DMS153 treated with DMSO at 0.1 percent for 48 hours (cell line): ENCODE data around the gene PCDHGB7.
"Not testable (repeated sequence)": the region's sequence is repeated elsewhere in the genome, so short reads cannot be mapped to it uniquely, and the experiment has no call there.

Source experiments
- DNase-seq: peaks from one replicate; lab custom pipeline; 2025; ENCODE audit not compliant: unreplicated experiment; lab: John Stamatoyannopoulos, UW

The PCDHGB7 gene

DNA sequence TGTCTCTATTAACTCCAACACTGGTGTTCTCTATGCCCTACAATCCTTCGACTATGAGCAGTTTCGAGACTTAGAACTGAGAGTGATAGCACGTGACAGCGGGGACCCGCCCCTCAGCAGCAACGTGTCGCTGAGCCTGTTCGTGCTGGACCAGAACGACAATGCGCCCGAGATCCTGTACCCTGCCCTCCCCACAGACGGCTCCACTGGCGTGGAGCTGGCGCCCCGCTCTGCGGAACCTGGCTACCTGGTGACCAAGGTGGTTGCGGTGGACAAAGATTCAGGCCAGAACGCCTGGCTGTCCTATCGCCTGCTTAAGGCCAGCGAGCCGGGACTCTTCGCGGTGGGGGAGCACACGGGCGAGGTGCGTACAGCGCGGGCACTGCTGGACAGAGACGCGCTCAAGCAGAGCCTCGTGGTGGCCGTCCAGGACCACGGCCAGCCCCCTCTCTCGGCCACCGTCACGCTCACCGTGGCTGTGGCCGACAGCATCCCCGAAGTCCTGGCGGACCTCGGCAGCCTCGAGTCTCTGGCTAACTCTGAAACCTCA lies 5.3 kb downstream of the PCDHGB7 start:
- DNase-seq: no peak

DNA sequence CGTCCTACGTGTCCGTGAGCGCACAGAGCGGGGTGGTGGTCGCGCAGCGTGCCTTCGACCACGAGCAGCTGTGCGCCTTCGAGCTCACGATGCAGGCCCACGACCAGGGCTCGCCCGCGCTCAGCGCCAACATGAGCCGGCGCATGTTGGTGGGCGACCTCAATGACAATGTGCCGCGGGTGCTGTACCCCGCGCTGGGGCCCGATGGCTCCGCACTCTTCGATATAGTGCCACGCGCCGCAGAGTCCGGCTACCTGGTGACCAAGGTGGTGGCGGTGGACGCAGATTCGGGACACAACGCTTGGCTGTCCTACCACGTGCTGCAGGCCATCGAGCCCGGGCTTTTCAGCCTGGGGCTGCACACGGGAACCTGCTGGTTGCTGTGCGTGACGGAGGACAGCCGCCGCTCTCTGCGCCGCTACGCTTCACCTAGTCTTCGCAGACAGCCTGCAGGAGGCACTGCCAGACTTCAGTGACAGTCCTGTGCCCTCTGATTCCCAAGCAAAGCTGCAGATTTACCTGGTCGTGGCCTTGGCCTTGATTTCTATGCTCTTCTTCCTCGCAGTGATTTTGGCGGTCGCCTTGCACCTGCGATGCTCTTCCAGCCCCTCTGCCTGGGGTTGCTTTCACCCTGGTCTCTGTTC lies 10.4 kb downstream of the PCDHGB7 start:
- no peak for DNase-seq

DNA sequence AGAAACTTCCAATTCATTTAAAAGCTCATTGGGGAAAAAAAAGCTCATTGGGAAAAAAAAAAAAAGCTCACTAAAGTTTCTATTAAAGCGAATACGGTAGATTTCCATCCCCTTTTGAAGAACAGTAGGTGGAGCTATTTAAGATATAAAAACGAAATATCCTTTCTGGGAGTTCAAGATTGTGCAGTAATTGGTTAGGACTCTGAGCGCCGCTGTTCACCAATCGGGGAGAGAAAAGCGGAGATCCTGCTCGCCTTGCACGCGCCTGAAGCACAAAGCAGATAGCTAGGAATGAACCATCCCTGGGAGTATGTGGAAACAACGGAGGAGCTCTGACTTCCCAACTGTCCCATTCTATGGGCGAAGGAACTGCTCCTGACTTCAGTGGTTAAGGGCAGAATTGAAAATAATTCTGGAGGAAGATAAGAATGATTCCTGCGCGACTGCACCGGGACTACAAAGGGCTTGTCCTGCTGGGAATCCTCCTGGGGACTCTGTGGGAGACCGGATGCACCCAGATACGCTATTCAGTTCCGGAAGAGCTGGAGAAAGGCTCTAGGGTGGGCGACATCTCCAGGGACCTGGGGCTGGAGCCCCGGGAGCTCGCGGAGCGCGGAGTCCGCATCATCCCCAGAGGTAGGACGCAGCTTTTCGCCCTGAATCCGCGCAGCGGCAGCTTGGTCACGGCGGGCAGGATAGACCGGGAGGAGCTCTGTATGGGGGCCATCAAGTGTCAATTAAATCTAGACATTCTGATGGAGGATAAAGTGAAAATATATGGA lies 13.0 kb downstream of the PCDHGB7 start, which contains the start of gene PCDHGA12:
TSS of gene PCDHGA12 (plus strand) at position 176 of the 782 bp plus-strand sequence. CDS start at position 429, 253 bp downstream.
- no peak for DNase-seq

DNA sequence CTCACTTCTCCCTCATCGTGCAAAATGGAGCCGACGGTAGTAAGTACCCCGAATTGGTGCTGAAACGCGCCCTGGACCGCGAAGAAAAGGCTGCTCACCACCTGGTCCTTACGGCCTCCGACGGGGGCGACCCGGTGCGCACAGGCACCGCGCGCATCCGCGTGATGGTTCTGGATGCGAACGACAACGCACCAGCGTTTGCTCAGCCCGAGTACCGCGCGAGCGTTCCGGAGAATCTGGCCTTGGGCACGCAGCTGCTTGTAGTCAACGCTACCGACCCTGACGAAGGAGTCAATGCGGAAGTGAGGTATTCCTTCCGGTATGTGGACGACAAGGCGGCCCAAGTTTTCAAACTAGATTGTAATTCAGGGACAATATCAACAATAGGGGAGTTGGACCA lies 13.8 kb downstream of the PCDHGB7 start:
- no peak for DNase-seq

DNA sequence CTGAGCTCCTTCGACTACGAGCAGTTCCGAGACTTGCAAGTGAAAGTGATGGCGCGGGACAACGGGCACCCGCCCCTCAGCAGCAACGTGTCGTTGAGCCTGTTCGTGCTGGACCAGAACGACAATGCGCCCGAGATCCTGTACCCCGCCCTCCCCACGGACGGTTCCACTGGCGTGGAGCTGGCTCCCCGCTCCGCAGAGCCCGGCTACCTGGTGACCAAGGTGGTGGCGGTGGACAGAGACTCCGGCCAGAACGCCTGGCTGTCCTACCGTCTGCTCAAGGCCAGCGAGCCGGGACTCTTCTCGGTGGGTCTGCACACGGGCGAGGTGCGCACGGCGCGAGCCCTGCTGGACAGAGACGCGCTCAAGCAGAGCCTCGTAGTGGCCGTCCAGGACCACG lies 14.8 kb downstream of the PCDHGB7 start:
- DNase-seq: not testable (repeated sequence)

DNA sequence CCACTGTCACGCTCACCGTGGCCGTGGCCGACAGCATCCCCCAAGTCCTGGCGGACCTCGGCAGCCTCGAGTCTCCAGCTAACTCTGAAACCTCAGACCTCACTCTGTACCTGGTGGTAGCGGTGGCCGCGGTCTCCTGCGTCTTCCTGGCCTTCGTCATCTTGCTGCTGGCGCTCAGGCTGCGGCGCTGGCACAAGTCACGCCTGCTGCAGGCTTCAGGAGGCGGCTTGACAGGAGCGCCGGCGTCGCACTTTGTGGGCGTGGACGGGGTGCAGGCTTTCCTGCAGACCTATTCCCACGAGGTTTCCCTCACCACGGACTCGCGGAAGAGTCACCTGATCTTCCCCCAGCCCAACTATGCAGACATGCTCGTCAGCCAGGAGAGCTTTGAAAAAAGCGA lies 15.2 kb downstream of the PCDHGB7 start:
- not testable (repeated sequence) for DNase-seq

DNA sequence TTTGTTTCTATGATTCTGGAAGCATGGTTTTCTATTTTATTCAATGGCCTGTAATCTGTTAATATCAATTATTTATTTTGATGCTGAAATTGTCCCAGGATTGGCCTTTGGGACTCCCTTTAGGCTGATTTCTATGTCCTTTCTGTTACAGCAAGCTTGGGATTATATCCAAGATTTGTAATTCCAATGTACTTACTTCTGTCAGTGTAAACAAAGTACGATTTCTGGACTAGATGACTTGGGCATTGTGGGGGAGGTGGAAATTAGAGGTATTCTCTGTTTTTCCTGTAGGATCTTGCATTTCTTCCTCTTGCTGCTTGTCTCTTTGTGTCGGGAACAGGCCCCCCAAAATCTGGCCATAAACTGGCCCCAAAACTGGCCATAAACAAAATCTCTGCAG lies 16.5 kb downstream of the PCDHGB7 start:
- DNase-seq: no peak

DNA sequence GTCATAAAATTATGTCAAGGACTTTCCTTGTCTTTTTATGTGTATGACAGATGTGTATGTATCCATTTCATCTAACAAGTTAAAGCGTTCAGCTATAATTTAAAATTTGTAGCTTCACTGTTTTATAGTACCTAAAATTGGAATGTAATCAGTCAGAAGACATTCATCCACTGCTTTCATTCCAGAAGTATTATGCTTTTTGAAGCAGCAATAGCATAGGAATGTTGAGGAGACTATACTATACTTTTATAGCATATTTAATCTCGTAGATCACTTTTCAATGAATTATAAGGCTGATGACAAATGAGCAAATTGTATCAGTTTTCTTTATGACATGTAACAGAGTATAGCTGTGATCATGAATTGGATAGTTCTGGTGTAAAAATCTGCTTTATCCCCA lies 19.7 kb downstream of the PCDHGB7 start:
- no peak for DNase-seq

DNA sequence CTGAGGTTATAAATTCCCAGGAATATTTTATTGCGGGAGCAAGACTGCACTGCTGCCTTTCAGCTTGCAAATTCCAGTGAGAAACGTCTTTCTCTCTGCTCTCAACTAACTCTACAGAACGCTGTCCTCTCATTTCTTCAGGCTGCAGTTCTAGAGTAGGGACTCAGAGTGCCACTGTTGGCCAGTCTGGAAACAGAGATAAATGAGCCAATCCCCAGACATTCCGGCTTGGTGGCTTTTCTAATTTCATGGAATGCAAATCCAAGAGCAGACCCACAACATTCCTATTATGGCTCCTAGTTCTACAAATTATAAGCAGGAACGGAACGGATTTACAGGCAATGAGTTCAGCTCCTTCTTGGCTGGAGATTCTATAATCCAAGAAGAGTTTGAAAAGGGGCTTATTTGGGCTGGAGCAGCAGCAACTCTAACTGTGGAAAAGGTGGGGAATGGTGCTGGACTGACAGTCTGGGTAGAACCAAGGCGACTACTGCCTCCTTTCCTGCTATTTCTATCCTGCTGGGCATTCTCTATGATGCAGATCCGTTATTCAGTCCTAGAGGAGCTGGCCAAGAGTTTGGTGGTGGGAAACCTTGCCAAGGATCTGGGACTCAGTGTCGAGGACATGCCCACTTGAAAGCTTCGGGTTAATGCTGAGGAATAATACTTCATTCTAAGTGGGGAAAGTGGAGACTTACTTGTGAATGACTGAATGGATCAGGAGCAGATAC lies 22.1 kb downstream of the PCDHGB7 start:
- DNase-seq: no peak

DNA sequence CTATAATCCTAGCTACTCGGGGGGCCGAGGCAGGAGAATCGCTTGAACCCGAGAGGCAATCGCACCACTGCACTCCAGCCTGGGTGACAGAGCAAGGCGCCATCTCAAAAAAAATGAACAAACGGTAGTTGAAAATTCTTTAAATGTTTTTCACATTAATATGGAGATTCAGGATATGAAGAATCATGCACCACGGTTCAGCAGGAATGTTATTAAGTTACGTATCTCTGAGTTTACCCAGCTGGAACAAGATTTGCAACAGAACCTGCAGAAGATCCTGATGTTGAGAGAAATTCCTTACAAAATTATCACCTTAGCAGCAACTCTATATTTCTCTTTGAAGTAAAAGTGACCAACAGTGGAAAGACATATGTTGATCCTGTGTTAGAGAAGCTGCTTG lies 22.9 kb downstream of the PCDHGB7 start:
- DNase-seq: no peak

DNA sequence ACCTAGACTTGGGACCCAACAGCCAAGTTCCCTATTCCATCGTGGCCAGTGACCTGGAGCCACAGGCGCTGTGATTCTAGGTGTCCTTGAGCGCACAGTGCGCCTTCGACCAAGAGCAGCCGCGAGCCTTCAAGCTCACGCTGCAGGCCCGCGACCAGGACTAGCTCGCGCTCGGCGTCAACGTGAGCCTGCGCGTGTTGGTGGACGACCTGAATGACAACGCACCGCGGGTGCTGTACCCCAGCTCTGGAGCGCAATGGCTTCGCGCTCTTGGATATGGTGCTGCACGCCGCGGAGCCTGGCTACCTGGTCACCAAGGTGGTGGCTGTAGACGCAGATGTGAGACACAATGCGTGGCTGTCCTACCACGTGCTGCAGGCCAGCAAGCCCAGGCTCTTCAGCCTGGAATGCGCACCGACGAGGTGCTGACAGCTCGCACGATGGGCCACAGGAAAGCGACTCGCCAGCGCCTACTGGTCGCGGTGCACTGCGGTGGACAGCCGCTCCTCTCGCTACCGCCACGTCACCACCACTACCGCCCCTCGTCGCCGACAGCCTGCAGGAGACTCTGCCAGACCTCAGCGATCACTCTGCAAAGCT lies 24.2 kb downstream of the PCDHGB7 start:
- DNase-seq: no peak

DNA sequence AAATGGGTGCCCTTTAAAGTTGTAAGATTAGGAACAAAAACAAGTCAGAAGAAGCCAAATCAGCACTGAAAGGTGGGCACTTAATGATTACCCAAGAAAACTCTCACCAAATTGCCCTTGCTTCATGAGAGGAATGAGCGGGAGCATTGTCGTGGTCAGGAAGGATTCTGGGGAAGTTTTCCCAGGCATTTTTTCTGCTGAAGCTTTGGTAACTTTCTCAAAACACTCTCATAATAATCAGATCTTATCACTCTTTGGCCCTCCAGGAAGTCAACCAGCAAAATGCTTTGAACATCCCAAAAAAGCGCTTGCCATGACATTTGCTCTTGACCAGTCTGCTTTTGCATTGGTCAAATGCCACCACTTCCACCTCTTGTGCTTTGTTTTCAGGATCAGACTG lies 47.9 kb downstream of the PCDHGB7 start:
- DNase-seq: no peak
